ENCODE measurements around the gene ZNF444. TPM values are rescaled to one million over a fixed set of nuclear protein-coding genes. Genes with fewer than 3 reads are reported as not detected.

Gene ZNF444
- total RNA-seq, 1 experiment from 2014 or later: 31.7 TPM

- no peaks in the 10 kb centered on the region for H3K27me3 ChIP-seq (ENCODE audit: insufficient read depth, low read length)
- CTCF ChIA-PET: no interaction called here
- no TSS peak for BruUV-seq (replicated peaks)
- RAD21 ChIA-PET (ENCODE audit: low non-redundant PET in 1 of 2, low total read pairs in 2 of 2, uncharacterized antibody in 2 of 2, unreplicated experiment in 2 of 2): no interaction called here
- H4K20me1 ChIP-seq (ENCODE audit: insufficient read depth): peaks cover 4% of the 10 kb centered on the region; the same call in 1 of the 2 replicates
- TF ChIP-seq ZNF274 (IDR thresholded peaks at IDR 0.05; ENCODE audit: low read depth, low read length) (no peak), SIN3A (IDR thresholded peaks at IDR 0.05; ENCODE audit: low read depth) (no peak), ZFX (IDR thresholded peaks at IDR 0.05) (no peak), CTCF (IDR thresholded peaks at IDR 0.05 in 2 of 3, conservative IDR thresholded peaks at IDR 0.05 in 1 of 3; ENCODE audit: borderline replicate concordance in 1 of 3, insufficient read depth in 1 of 3, low read depth in 2 of 3, low read length in 2 of 3) (no peak), EZH2 (IDR thresholded peaks at IDR 0.05) (no peak), EZH2phosphoT487 (IDR thresholded peaks at IDR 0.05; ENCODE audit: borderline replicate concordance) (no peak), REST (IDR thresholded peaks at IDR 0.05; ENCODE audit: low read depth) (no peak), FOSL1 (IDR thresholded peaks at IDR 0.05; ENCODE audit: low read depth) (no peak)
- H3K36me3 ChIP-seq (ENCODE audit: control insufficient read depth in 1 of 2, insufficient read depth in 2 of 2, low read length in 2 of 2): no peaks in the 10 kb centered on the region; a peak in 1 of 4 replicates
- no peak overlapping the region for H3K9ac ChIP-seq (ENCODE audit: low read length)
- POLR2A ChIA-PET: no interaction called here
- no peak for ATAC-seq
- intact Hi-C loops (cut with micrococcal nuclease): no loop called here
- no peak overlapping the region for H3K4me2 ChIP-seq (ENCODE audit: low read length)
- no peaks in the 10 kb centered on the region for H3K9me2 ChIP-seq (ENCODE audit: insufficient read depth)
- no peaks in the 10 kb centered on the region for H3K9me3 ChIP-seq (ENCODE audit: control insufficient read depth in 1 of 2, insufficient read depth in 1 of 2, low read depth in 1 of 2, low read length in 2 of 2)
- no peak overlapping the region for H2AFZ ChIP-seq (ENCODE audit: low read depth, low read length, poor library complexity, severe bottlenecking)
- H3K27ac ChIP-seq (ENCODE audit: low read depth, low read length): no peak overlapping the region
- DNase-seq (ENCODE audit: low read depth, low spot score): no peak
- H3K4me1 ChIP-seq (ENCODE audit: control insufficient read depth in 1 of 2, insufficient read depth in 2 of 2, low read length in 2 of 2): peaks cover 0 to 9% of the 10 kb centered on the region in 2 experiments; a peak in 1 of 4 replicates
- peaks cover 93% of the 10 kb centered on the region for H3K79me2 ChIP-seq (ENCODE audit: insufficient read depth, low read length)
- H3K4me3 ChIP-seq (replicated peaks in 1 of 2; ENCODE audit: low read depth in 1 of 2, low read length in 2 of 2): no peak overlapping the region
Measured at GRCh38 chr19:56107626-56108351, 33.3 kb upstream of the ZNF444 start.
